PC-3 (cell line): ENCODE measurements around the gene SAMD5. TPM values are rescaled to one million over a fixed set of nuclear protein-coding genes. Genes with fewer than 3 reads are reported as not detected.
A peak's percentile ranks its signal among the peaks of the same experiment; 100 is the strongest.

Experiments used
- ATAC-seq: fragments of 200-7000 bp; cut with Tn5 transposase; 2 replicates; pipeline ENCODE4 v1.9.1; 2020; ENCODE audit warnings: mild to moderate bottlenecking, moderate library complexity
- BruUV-seq: library from RNA; stranded (reverse); fragments of 400-500 nt; replicated peaks from 2 replicates; lab custom pipeline; 2021; lab: Mats Ljungman, UMichigan
- CTCF ChIA-PET: fragments of 300-600 bp; sonication (Branson Sonifier 250); formaldehyde crosslinking; loops from one replicate; lab custom pipeline; 2022; ENCODE audit warnings: antibody characterized with exemption; lab: Charles Lee
- POLR2A ChIA-PET: fragments of 300-600 bp; sonication (Branson Sonifier 250); formaldehyde crosslinking; loops from one replicate; lab custom pipeline; 2022; ENCODE audit warnings: antibody characterized with exemption; ENCODE audit not compliant: unreplicated experiment; lab: Charles Lee
- DNase-seq: peaks from one replicate; pipeline ENCODE4 v3.0.0-alpha.2; 2015
- H2AFZ ChIP-seq: fragments of 300-600 bp; sonication (generic); 2 replicates; pipeline ENCODE4 v1.6.0; 2016; ENCODE audit warnings: antibody characterized with exemption, low read length
- H3F3A ChIP-seq: fragments of 300-600 bp; sonication (generic); one replicate; pipeline ENCODE4 v1.6.0; 2017; ENCODE audit warnings: antibody characterized with exemption, low read length, control low read depth, mild to moderate bottlenecking; ENCODE audit not compliant: unreplicated experiment
- H3K27ac ChIP-seq: fragments of 300-600 bp; sonication (generic); 2 replicates; pipeline ENCODE4 v1.5.1; 2016; ENCODE audit warnings: mild to moderate bottlenecking, low read length
- H3K27me3 ChIP-seq: fragments of 300-600 bp; sonication (generic); 2 replicates; pipeline ENCODE4 v1.6.1; 2016; ENCODE audit warnings: low read length, mixed read lengths
- H3K36me3 ChIP-seq: fragments of 300-600 bp; sonication (generic); 2 replicates; pipeline ENCODE4 v1.6.1; 2016; ENCODE audit warnings: low read depth, mixed run types, low read length, mixed read lengths
- H3K4me1 ChIP-seq: fragments of 300-600 bp; sonication (generic); 2 replicates; pipeline ENCODE4 v1.5.1; 2016; ENCODE audit warnings: low read length; ENCODE audit not compliant: insufficient read depth
- H3K4me2 ChIP-seq: fragments of 300-600 bp; sonication (generic); 2 replicates; pipeline ENCODE4 v1.6.0; 2016; ENCODE audit warnings: low read length
- H3K4me3 ChIP-seq: fragments of 300-600 bp; sonication (generic); 2 replicates; pipeline ENCODE4 v1.5.1; 2016; ENCODE audit warnings: mild to moderate bottlenecking, low read length, mixed read lengths
- H3K79me2 ChIP-seq: fragments of 300-600 bp; sonication (generic); 2 replicates; pipeline ENCODE4 v1.6.1; 2017; ENCODE audit warnings: low read length, mixed read lengths
- H3K9ac ChIP-seq: fragments of 300-600 bp; sonication (generic); 2 replicates; pipeline ENCODE4 v1.6.0; 2016; ENCODE audit warnings: mild to moderate bottlenecking, low read length
- H3K9me2 ChIP-seq: fragments of 300-600 bp; sonication (generic); replicated peaks from 2 replicates; pipeline ENCODE4 v1.6.1; 2016; ENCODE audit warnings: mixed run types, low read length, mixed read lengths
- H3K9me3 ChIP-seq: fragments of 300-600 bp; sonication (generic); 2 replicates; pipeline ENCODE4 v1.6.1; 2016; ENCODE audit warnings: low read length, mixed read lengths
- H4K20me1 ChIP-seq: fragments of 300-600 bp; sonication (generic); 2 replicates; pipeline ENCODE4 v1.6.1; 2016; ENCODE audit warnings: low read length, mixed read lengths
- EZH2 ChIP-seq: fragments of 300-600 bp; sonication (generic); IDR thresholded peaks from one replicate; pipeline ENCODE4 v1.6.1; 2017; ENCODE audit warnings: antibody characterized with exemption, mild to moderate bottlenecking, low read length; ENCODE audit not compliant: unreplicated experiment
- EZH2phosphoT487 ChIP-seq: fragments of 300-600 bp; sonication (generic); IDR thresholded peaks from 2 replicates; pipeline ENCODE4 v1.6.1; 2018; ENCODE audit warnings: mild to moderate bottlenecking, antibody characterized with exemption, low read length, borderline replicate concordance
- intact Hi-C: fragments of 100-400 bp; cut with micrococcal nuclease; formaldehyde crosslinking; loops from 2 replicates; pipeline ENCODE4 v1.9.0; 2023
- total RNA-seq: library from RNA; depleted of rRNA; stranded (reverse); fragments of >200 nt; gene quantifications from 2 replicates; pipeline ENCODE4 v1.2.3, GENCODE V29; 2014
- TF ChIP-seq, protein P1 (sequence below): fragments of 300-600 bp; sonication (generic); conservative IDR thresholded peaks from 2 replicates; pipeline ENCODE4 v1.5.1; 2017; ENCODE audit warnings: antibody characterized with exemption, low read depth, mild to moderate bottlenecking, low read length

SAMD5 gene
- total RNA-seq, 1 experiment from 2014 or later, result 1.8 TPM

DNA sequence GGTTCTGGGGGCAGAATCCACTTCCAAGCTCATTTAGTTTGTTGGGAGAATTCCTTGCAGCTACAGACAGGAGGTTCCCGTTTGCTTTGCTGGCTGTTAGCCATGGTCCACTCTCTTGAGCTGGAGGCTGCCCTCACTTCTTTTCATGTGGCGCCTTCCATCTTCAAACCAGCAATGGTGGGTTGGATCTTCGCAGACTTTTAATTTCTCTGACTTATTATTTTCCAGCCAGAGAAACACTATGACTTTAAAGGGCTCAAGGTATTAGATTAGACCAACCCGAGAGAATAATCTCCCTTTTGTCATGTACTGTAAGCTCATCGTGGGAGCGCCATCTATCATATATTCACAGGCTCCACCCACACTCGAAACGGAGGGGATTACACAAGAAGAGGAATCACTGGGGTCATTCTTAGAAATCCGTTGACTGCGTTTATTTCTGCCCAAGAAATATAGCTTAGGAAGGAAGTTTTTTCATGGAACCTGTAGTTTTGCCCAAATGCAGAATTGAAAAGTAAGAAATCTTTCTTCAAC is 38.9 kb downstream of the SAMD5 start:
- Histone ChIP-seq H3K9ac (no peak overlapping the region), H3K9me2 (no peaks in the 10 kb centered on the region), H3K36me3 (no peaks in the 10 kb centered on the region), H3K27me3 (no peaks in the 10 kb centered on the region), H3K27ac (no peak overlapping the region), H3K4me3 (no peak overlapping the region), H4K20me1 (no peaks in the 10 kb centered on the region), H3K4me1 (no peaks in the 10 kb centered on the region), H3K79me2 (no peaks in the 10 kb centered on the region), H3K4me2 (no peak overlapping the region), H2AFZ (no peak overlapping the region), H3K9me3 (no peaks in the 10 kb centered on the region), H3F3A (no peaks in the 10 kb centered on the region)
- DNase-seq (no peak), ATAC-seq (no peak)
- intact Hi-C loops, result no loop called here
- POLR2A ChIA-PET, result interaction anchor here (0.7 kb wide), 1 partner anchor 87 kb away, joined by 3 read pairs; no protein-coding TSS in a partner anchor
- CTCF ChIA-PET, result no interaction called here
- TF ChIP-seq EZH2phosphoT487 (no peak), EZH2 (no peak)
- TF ChIP-seq, protein P1, sequence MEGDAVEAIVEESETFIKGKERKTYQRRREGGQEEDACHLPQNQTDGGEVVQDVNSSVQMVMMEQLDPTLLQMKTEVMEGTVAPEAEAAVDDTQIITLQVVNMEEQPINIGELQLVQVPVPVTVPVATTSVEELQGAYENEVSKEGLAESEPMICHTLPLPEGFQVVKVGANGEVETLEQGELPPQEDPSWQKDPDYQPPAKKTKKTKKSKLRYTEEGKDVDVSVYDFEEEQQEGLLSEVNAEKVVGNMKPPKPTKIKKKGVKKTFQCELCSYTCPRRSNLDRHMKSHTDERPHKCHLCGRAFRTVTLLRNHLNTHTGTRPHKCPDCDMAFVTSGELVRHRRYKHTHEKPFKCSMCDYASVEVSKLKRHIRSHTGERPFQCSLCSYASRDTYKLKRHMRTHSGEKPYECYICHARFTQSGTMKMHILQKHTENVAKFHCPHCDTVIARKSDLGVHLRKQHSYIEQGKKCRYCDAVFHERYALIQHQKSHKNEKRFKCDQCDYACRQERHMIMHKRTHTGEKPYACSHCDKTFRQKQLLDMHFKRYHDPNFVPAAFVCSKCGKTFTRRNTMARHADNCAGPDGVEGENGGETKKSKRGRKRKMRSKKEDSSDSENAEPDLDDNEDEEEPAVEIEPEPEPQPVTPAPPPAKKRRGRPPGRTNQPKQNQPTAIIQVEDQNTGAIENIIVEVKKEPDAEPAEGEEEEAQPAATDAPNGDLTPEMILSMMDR, result no peak
- BruUV-seq, result no TSS peak

DNA sequence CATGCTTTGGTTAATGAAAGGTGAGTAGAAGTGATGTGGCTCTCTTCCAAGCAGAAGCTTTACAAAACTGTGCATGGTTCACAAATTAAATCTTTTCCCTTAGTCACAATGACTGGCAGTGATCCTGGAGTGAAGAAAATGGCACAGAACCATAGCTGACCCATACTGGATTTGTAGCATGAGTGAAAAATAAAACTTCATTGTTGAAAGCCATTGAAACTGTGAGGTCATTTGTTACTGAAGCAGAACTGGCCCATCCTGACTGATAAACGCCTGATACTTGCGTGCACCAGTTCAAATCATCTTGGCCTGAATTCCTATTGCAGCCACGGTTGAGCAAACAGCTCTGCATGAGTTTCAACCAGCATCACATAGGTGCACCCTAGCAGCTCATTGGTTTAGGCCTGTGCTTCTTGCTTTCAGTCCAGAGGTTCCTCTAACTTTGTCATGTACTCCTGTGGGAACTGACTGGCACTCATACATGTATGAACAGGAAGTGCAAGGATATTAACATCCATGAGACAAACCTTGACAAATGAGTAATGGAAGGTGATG is 40.5 kb downstream of the SAMD5 start:
- Histone ChIP-seq H4K20me1 (no peaks in the 10 kb centered on the region), H3K4me1 (no peaks in the 10 kb centered on the region), H3K9me2 (no peaks in the 10 kb centered on the region), H3K9me3 (no peaks in the 10 kb centered on the region), H3K4me2 (no peak overlapping the region), H2AFZ (no peak overlapping the region), H3K4me3 (no peak overlapping the region), H3K79me2 (no peaks in the 10 kb centered on the region), H3K36me3 (no peaks in the 10 kb centered on the region), H3K9ac (no peak overlapping the region), H3K27ac (no peak overlapping the region), H3K27me3 (no peaks in the 10 kb centered on the region), H3F3A (no peaks in the 10 kb centered on the region)
- TF ChIP-seq EZH2 (no peak), EZH2phosphoT487 (no peak)
- TF ChIP-seq, protein P1, result no peak
- ATAC-seq, result no peak
- ChIA-PET POLR2A (interaction anchor here (0.7 kb wide), 1 partner anchor 591 kb away, joined by 4 read pairs; no protein-coding TSS in a partner anchor), CTCF (no interaction called here)
- DNase-seq, result no peak
- intact Hi-C loops, result no loop called here
- BruUV-seq, result no TSS peak

GRCh38 chr6:147549531-147549930 is 41.0 kb downstream of the SAMD5 start:
- H3K9me3 ChIP-seq, result no peaks in the 10 kb centered on the region
- no peak overlapping the region for H3K27ac ChIP-seq
- H4K20me1 ChIP-seq, result no peaks in the 10 kb centered on the region
- H3K36me3 ChIP-seq, result no peaks in the 10 kb centered on the region
- H3K4me1 ChIP-seq, result no peaks in the 10 kb centered on the region
- H3K4me3 ChIP-seq, result no peak overlapping the region
- POLR2A ChIA-PET, result interaction anchor here (0.7 kb wide), 1 partner anchor 591 kb away, joined by 4 read pairs; no protein-coding TSS in a partner anchor
- intact Hi-C loops, result no loop called here
- H3K4me2 ChIP-seq, result no peak overlapping the region
- TF ChIP-seq EZH2phosphoT487 (no peak), EZH2 (no peak)
- TF ChIP-seq, protein P1, result no peak
- no peaks in the 10 kb centered on the region for H3K27me3 ChIP-seq
- no peak overlapping the region for H2AFZ ChIP-seq
- no peaks in the 10 kb centered on the region for H3F3A ChIP-seq
- CTCF ChIA-PET, result no interaction called here
- H3K79me2 ChIP-seq, result no peaks in the 10 kb centered on the region
- BruUV-seq, result no TSS peak
- DNase-seq, result peak; percentile 2
- no peaks in the 10 kb centered on the region for H3K9me2 ChIP-seq
- no peak; the same call in 1 of the 2 replicates for ATAC-seq
- no peak overlapping the region for H3K9ac ChIP-seq
